ENCODE results near the gene IBA57.

Gene IBA57

DNA sequence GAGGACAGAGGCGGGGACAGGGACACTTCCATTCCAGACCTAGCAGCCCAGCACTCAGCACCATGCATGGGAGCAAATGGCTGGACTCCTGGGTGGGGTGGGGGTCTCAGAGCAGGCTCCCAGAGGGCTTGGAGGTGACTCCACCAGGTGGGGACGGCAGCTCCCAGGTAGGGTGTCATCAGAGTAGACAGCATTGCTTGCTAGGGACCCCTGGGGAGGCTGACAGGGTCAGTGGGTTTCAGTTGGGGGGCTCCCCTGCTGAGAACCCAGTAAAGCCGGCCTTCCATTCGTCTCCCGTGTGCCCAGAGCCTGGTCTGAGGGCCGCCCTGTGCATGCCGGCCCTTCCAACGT, 20.6 kb upstream of the IBA57 start:
- no peak for DNase-seq (ENCODE audit: low read depth)

- no peak for DNase-seq (ENCODE audit: low read depth)
These were observed 19.9 kb upstream of the IBA57 start for GRCh38 chr1:228145463-228146416.

DNA sequence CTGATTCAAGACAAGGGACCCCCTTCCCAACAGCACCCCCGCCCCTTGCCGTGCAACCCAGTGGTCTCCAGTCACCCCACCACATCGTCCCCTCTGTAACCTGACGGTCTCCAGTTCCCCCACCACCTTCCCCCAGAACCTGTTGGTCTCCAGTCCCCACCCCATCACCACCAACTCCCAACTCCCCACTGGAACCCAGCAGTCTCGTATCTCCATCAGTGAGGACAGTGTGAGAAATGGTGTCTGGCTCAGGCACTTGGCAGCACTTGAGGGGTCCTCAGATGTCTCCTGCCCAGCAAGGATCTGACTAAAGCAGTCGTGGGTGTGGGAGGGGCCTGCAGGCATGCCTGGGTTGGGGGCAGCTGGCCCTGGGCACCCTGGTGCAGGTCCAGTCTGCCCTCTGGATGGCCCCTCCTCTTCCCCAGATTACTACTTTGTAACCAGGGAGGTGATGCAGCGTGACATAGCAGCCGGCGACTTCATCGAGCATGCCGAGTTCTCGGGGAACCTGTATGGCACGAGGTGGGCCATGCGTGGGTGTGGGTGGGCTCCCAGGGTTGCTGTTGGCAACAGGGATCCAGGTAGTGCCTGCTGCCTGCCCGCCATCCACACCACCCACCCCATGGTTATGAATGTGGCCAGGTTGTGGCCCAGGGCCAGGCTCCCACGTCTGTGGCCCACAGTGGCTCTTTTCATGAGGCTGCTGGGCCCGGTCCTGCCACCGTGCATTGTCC, 19.0 kb upstream of the IBA57 start:
- DNase-seq (ENCODE audit: low read depth), result no peak

GRCh38 chr1:228147151-228147693, 18.4 kb upstream of the IBA57 start:
- DNase-seq (ENCODE audit: low read depth), result no peak

GRCh38 chr1:228147768-228148167, 17.8 kb upstream of the IBA57 start:
- DNase-seq (ENCODE audit: low read depth), result no peak

DNA sequence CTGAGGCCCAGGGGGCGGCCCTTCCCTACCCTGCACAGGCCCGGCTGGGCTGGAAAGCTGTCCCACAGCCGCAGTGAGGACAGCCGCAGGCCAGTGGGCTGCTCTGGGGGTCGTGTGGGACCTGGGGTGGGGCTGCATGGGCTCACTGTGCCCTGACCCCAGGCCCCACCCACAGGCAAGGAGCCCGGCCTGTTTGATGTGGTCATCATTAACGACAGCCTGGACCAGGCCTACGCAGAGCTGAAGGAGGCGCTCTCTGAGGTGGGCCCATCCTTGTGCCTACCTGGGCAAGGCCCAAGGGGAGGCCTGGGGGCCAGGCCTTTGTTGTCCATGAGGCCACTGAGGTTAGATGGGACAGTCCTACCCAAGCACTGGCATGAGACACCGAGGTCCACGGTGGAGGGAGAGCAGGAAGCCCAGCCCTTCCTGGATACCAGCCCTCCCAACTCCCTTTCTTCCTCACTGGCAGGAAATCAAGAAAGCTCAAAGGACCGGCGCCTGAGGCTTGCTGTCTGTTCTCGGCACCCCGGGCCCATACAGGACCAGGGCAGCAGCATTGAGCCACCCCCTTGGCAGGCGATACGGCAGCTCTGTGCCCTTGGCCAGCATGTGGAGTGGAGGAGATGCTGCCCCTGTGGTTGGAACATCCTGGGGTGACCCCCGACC, 17.3 kb upstream of the IBA57 start:
- DNase-seq (ENCODE audit: low read depth), result no peak

DNA sequence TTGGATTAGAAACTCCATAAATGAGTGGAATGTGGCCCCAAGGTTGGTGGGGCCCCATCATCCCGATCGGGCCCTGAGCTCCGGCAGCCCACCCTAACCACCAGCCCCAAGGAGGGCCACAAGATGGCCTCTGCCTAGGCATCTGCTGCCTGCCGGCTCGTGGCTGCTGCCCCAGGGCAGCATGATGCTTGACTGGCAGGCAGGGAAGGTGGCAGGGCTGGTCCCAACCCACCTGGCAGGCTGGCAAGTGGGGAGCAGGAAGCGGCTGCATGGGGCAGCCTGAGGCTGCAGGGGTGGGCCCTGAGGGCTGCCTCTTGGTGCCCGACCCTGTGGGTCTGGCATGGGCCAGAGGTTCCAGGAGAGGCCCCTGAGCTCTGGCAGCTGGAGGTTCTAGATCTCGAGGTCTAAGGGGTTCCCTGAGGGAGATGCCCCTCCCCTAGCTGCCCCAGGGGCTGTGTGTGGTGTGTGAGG, 16.6 kb upstream of the IBA57 start:
- DNase-seq (ENCODE audit: low read depth), result no peak

DNA sequence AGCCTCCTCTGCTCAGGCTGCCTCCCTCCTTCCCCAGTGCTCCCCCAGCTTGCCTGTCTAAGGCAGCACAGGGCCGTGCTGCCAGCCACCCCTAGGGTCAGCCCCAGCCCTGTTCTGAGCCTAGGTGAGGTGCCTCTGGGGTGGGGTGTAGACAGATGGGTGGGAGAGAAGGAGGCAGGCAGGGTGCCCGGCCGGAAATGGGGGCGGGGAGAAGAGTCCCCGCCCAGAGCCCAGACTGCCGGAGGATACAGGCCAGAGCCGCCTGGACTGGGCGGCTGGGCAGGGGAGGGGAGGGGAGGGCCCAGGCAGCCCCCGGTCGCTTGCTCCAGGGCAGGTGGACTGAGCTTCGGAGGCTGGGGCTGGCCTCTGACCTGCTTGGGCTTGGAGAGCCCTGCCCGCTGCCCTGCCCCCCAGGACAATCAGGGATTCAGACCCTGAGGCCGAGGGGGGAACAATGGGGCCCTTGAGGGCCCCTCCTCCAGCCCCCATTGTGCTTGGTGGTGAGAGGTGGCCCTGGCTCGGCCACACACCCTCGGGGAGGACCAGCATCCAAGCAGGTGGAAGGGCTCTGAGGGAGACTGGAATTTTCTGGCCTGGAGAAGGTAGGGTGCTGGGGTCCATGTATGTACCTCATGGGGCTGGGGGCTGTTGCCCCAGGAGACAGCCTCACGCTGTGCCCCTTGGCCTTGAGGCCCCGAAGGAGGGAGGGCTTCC, 16.0 kb upstream of the IBA57 start, which contains the start of gene GJC2:
Gene GJC2 (plus strand): TSS at position 525 of the 714 bp plus-strand sequence. CDS start 7,829 bp downstream, outside the sequence.
- DNase-seq (ENCODE audit: low read depth), result no peak

GRCh38 chr1:228150120-228150460, 15.5 kb upstream of the IBA57 start:
- no peak for DNase-seq (ENCODE audit: low read depth)

- DNase-seq (ENCODE audit: low read depth), result no peak
These were observed 15.0 kb upstream of the IBA57 start for GRCh38 chr1:228150461-228151179.

GRCh38 chr1:228151180-228151925, 14.3 kb upstream of the IBA57 start:
- no peak for DNase-seq (ENCODE audit: low read depth)

DNA sequence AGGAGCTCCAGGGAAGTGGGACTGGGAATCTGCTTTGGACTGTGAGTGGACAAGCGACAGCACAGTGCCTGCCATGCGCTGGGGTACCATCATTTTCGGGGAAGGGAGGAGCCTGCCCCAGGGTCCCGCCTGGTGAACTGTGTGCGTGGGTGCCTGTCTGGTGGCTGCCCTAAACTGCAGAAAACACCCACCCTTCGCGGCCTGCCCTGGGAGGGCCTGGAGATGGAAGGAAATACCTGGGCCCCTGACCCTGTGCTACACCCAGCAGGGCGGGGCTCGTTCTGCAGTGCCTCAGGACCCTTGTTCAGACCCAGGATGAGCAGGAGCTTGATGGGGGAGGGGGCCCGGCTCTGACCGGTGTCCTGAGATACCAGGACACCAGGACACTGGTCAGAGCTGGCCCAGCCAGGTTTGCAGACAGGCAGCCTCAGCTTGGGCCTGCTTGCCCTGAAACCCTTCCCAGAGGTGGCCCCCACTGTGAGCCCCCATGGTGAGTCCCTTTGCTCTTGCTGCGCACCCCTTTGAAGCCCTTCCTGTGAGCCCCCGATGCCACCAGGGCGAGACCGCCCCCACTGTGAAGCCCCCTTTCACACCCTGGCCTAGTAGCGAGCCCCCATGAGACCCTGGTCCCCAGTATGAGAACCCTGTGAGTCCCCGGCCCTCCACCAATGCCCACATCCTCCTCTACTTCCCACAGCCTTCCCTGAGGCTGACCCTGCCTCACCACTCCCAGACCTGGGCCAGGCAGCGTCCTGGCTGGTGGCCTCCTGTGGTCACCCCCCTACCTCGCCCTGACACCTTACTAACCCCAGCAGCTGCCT, 13.3 kb upstream of the IBA57 start:
- no peak for DNase-seq (ENCODE audit: low read depth)

DNA sequence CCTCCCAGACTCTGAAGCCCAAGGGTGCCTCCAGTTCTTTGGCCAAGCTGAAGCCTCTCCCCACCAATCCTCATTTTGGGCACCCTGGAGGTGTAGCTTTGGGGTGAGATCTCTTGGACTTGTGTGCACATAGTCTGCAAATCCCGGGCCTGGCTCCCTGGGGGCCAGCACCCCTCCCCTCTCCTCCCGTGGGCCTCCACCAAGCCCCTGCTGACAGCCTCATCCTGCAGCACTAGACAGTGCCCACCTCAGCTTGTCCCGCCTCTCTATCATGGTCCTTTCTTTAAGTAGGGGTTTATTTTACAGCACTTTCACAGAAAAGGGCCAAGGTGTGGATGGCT, 12.7 kb upstream of the IBA57 start:
- no peak for DNase-seq (ENCODE audit: low read depth)

- DNase-seq (ENCODE audit: low read depth), result no peak
These were observed 11.5 kb upstream of the IBA57 start for GRCh38 chr1:228154021-228154669.

DNA sequence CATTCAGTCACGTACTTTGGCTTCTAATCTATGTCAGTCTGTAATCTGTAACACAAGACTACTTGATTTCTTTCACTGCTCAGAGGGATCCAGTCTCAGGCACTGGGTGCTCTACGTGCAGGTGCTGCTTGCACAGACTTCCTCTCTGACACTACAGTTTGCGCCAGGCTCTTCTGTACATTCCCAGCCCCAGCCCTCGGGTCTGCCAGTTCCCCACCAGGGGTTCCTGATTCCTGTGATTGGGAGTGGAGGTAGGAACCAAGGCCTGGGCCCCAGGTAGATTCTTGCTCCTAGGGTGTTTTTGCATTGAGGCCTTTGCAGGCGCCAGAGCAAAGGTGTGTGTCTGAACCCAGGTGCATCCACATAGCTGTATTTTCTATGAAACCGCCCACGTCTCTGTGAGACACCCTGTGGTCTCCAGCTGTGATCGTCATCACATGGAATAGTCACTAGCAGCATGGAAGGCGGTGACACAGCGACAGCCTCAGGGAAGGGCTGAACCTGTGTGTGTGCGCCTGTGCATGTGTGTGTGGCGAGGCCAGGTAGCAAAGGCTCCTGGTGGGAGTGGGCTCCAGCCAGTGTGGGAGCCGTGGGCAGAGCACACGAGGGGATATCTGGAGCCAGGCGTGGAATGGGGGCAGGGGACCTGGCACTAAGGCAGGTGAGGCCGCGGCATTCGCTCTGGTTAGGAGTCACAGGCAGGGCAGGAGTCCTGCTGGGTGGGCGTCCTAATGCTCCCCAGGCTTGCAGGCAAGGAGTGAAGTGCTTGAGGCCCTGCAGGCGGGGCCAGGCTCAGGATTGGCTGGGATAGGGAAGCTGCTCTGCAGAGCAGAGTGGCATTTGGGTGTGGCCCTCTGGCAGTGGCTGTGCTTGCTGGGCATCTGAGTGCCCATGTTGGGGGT, 10.7 kb upstream of the IBA57 start:
- no peak for DNase-seq (ENCODE audit: low read depth)

DNA sequence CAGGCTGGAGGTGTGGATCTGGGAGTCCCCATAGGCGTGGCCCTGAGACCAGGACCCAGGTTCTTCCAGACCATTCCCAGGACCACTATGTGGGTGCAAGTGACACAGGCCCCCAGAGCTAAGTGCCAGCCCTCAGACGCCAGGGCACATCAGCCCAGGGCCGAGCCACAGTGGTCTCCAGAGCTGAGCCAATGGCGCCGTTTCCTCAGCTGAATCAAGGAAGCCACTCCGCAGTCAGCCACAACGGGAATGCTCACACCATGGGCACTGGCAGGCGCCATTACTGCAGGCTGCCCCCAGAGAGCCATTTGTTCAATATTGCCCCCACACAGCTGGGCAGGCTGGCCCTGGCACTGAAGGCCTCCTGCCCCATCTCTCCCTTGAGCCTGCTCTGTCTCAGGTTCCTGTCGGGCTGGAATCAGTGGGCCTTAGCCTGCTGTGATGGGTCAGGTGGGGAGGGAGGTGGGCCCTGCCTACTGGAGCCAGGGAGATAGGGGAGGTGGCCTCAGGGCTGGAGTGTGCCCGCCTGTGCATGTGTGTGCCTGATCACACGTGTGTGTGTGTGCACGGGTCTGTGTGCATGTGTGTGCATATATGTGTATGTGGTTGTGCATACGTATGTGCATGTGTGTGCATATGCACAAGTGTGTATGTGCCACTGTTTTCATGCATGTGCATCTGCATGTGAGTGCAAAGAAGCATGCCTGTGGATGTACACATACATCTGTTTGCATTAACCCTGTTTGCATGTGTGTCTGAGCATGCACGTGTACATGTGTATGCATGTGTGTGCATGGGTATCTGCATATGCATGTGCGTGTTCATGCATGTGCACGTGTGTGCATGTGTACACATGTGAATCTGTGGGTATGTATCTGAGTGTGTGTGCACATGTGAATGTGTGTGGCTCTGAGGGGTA, 9.7 kb upstream of the IBA57 start:
- no peak for DNase-seq (ENCODE audit: low read depth)

DNA sequence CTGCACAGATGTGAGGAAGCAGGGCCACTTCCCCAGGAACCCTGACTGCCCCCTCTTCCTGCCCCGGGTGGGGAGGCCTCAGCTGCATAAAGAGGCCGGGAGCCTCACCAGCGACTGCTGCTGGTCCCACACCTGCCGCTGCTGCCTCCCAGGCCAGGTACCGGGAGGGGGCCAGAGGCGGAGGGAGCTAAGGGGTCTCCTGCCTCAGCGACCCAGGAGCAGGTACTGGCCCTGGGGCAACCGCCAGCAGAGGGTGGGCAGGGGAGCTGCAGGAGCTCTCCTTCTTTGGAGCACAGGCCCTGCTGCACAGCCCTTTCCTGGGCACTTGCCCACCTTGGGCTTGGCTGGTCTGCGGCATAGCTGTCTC, 9.1 kb upstream of the IBA57 start:
- DNase-seq (ENCODE audit: low read depth), result no peak

All from non-pigmented ciliary epithelial cell (primary cell).